G401.6 (cell line): ENCODE measurements around the gene DUOXA2.
"Not testable (repeated sequence)": the region's sequence is repeated elsewhere in the genome, so short reads cannot be mapped to it uniquely, and the experiment has no call there.

Experiments
- FAIRE-seq: peaks from 2 replicates; lab custom pipeline; 2012; peaks lifted over from hg19 to GRCh38; lab: Jason Lieb, UNC

The DUOXA2 gene

GRCh38 chr15:45114076-45114750 is at the start of gene DUOXA2, which contains the start of gene DUOX2:
Gene DUOXA2, plus strand, starts transcription at chr15:45114326. Its CDS starts 280 bp downstream, at chr15:45114606.
Gene DUOX2, minus strand, starts transcription at chr15:45114172. Its CDS starts 761 bp downstream, at chr15:45113411.
- FAIRE-seq = no peak

GRCh38 chr15:45064386-45064785 is 49.7 kb upstream of the DUOXA2 start:
- FAIRE-seq = no peak

GRCh38 chr15:45069942-45070360 is 44.2 kb upstream of the DUOXA2 start:
- FAIRE-seq = not testable (repeated sequence)

GRCh38 chr15:45073602-45074001 is 40.5 kb upstream of the DUOXA2 start:
- not testable (repeated sequence) for FAIRE-seq

DNA sequence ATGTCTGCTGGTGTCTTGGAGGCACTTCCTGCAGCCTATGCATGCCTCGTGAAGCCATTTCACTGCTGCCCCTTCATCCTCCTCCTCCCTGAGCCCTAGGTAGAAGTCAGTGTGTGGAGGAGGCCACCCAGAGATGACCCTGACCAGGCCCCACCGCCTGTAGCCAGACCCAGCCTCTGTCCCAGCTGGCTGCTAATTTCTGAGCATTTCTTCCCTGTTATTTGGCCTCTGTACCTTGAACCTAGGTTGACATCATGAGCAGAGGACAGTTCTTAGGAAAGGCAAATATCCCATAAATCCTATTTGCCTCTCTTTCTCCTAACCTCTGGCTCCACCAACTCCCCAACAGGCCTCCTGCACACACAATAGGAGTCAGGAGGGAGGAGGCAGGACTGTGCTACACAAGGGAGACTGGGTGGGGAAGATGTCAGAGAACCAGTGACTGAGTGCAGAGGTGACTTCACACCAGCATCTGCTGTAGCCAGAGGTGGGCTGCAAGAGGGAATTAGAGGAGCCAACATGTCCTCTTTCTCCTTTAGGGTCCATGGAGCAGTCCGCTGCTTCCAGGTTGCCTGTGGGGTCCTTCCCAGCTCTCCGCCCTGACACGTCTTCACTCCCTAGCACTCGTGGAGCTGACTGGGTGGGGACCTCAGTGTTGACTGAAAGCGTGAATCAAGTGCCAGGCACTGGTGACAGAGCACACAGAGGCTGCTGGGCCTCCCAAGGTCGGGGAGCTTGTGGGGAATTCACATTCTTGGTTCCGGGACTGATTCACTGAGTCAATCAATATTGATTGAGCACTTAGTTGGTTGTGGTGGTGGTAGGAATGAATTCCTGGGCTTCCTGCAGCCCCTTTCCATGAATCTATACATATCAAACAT is 38.4 kb upstream of the DUOXA2 start:
- not testable (repeated sequence) for FAIRE-seq

- not testable (repeated sequence) for FAIRE-seq
These were observed 36.7 kb upstream of the DUOXA2 start for GRCh38 chr15:45077391-45077790.

- FAIRE-seq = not testable (repeated sequence)
These were observed 34.9 kb upstream of the DUOXA2 start for GRCh38 chr15:45079201-45079600.

- FAIRE-seq = not testable (repeated sequence)
These were observed 34.4 kb upstream of the DUOXA2 start for GRCh38 chr15:45079628-45080246.

DNA sequence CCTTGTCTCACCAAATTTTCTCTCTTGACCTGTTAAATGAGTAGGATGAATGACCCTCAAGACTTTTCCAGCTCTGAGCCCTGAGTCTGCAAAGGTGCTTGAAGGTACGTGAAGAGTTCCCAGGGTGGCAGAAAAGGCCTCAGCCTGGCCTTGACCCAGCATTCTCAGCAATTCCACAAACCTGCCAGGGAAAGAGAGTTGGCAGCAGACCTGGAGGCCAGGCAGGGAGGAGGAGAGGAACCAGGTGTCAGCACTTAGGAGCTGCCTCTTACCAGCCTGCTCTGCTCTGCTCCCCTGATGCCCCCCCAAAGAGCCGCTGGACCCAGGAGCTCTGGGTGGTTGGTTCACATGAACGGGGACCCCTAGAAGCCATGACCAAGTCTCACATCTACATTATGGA is 33.5 kb upstream of the DUOXA2 start:
- not testable (repeated sequence) for FAIRE-seq

DNA sequence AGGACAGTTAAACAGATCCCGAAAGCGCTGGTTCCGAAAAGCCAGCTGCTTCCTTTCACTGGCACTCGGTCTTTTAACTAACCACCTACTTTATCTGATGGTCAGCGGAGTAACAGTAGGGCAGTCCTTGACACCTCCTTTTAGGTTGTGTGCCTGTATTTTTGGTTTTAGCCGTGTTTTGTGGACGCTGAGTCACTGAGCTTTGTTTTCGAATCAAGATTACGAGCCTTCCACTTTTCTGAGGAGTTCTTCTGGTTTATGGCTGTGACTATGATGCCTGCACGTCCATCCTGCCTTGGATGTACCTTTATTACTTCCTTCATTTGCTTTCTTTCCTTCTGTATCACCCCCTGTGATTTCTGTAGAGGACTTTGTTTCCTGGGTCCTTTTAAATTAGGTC is 31.7 kb upstream of the DUOXA2 start:
- not testable (repeated sequence) for FAIRE-seq

GRCh38 chr15:45083223-45083622 is 30.9 kb upstream of the DUOXA2 start:
- no peak for FAIRE-seq

DNA sequence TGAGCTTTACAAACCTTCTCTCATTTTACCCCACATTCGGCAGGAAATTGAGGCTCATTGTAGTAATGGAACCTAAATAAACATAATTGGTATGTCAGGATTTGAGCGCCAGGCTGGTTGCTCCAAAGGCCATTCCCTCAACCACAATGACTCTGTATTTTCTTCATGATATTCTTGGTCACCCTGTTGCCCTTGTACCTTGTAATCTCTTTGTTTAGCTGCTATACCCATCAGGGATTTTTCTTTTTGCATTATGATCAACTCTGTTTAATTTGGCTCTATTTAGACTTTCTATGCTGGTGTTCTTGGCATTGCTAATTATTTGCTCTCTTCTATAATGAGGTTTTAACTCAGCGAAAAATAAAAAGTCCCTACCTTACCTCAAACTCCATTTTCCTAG is 30.0 kb upstream of the DUOXA2 start:
- FAIRE-seq = no peak

- FAIRE-seq = no peak
These were observed 26.6 kb upstream of the DUOXA2 start for GRCh38 chr15:45087513-45087912.

DNA sequence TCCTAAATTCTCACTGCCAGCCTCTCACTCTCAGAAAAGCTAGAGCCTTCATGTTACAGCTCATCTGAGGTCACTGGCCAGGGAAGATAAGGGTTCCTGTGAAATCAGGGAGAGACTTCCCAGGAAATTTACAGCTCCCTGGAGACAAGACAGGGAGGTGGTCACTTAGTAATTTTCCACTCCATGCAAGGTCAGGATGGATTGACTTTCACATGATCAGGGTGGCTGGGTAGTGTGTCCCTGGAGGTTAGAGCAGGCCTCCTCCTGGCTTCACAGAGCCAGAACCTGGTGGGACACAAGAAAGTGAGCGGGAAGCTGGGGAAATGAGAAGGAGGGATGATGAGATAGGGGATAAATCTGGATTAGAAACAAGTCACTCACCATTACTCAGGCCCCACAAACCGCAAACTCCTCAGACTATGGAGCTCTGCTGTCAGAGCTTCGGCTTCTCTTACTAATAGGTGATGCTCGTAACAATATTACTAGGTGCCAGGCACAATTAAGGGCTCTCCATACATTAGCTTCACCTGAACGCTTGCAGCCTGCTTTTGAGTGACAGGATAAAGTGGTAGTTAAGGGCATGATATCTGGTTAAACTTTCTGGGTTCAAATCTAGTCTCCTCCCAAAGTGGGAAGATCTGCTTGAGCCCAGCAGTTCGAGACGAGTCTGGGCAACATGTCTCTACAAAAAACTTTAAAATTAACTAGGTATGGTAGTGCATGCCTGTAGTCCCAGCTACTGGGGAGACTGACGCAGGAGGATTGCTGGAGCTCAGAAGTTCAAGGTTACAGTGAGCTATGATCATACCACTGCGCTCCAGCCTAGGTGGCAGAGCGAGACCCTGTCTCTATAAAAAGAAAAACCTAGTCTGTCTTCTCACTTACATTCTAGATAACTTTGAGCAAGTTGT is 25.1 kb upstream of the DUOXA2 start:
- FAIRE-seq = no peak

GRCh38 chr15:45089712-45090373 is 24.3 kb upstream of the DUOXA2 start:
- no peak for FAIRE-seq

DNA sequence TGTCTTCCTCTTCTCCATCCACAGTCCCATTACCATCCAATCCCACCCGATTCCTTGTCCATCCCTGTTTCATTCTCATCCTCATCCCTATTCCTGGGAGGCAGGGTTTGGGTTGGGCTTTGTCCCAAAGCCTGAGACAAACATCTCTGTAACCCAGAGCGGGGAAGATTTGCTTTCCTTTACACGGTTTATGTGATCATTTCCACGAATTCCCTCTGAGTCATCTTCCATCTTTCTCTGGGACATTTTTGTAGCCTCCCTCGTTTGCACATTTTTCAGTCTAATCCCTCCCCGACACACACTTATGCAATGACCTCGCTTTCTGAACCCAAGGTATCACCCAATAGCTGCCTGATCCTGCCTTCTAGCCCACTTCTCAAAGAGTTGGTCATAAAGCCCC is 23.0 kb upstream of the DUOXA2 start:
- no peak for FAIRE-seq

DNA sequence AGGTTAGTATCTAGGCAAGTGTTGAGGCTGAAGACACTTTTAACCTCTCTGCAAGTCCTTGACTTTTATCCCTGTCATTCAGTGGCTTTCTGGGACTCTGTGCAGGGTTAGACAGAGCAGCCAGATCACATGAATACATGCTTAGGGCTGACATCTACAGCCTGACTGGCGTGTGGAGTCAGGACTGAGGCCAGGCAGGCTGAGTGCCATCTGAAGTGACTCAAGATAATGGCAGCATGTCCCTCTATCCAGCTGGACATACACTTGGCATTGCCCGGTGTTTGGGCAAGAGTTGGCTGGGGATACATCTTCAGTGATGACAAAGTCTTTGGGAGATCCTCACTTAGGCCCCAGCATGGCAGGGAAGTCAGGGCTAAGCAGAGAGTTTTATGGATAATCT is 22.6 kb upstream of the DUOXA2 start:
- no peak for FAIRE-seq

DNA sequence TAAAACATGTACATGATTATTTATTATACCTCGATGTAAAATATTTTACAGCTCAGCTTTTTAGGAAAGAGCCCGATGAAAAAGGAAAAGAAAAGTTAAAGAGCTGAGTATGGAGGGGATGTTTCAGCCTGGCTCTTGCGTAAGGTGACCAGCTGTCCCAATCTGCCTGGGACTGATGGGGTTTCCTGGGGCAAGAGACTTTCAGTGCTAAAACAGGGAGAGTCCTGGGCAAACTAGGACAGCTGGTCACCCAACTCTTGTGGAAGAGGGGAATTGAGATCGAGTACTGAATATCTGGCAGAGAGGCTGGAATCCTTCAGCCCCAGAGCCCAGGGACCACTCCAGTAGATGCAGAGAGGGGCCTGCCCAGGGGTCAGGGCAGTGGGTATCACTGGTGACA is 21.1 kb upstream of the DUOXA2 start:
- no peak for FAIRE-seq

DNA sequence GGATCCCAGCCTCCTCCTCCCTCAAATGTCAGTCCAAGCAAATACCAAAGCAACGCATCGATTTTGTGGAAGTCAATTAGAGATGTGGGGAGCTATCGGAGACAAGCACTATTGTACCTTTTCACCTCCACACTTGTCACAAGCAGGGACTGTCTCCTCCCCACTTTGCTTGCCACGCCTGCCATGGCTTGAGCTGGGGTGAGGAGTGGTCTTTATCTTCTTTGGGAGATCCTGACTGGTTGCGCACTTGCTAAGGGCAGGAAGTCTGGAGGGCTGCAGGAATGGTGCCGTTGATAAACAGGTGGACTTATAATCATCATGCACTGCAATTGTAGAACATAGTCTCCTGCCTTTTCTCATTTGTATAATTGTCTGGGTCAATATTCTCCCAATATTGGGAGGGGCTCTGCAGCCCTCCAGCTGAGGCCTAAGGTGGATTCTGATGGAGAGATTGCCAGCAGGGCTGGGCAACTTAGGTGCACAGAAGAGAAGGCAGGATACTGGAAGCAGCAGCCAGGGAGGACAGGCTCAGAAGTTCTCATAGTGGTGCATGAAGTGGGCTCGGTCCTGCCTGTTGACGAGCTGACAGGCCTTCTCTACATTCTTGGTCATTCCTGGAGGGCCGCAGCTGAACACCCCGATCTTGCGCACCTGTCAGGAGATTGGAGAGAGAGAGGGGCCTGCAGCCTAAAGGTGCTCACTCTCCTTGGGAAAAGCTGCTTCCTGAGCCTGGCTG is 20.3 kb upstream of the DUOXA2 start:
- no peak for FAIRE-seq

DNA sequence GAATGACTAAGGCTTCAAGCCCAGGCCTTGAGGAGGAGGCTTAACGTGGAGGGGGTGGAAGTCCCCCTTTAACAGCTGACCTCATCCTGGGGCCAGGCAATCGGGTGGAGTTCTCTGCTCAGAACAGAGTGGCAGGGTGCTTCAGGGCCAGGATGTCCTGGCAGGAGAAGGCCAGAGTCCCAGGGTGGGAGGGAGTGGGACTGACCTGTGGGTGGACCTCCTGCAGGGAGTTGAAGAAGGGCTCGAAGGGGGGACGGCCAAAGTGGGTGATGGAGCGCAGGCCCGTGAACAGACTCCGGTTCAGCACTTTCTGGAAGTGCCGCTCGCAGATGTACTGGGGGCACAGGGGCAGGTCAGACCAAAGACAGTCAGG is 19.8 kb upstream of the DUOXA2 start:
- FAIRE-seq = no peak

DNA sequence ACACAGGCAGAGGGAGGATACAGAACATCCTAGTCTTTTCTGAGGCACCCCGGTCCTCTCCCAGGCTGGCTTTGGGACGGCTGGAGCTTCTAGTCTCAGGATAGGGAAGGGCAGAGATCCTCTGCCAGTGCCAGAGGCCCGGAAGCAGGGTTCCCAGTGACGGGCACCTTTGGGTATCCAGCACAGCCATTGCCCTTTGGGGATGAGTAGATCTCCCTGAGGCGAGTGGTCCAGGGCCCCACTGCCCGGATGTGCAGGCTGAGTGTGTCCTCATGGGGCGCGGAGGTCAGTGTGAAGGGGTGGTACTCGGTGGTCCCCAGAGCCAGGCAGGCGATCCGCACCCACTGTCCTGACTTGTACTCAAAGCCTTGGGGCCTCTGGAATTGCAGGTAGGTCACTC is 18.5 kb upstream of the DUOXA2 start:
- no peak for FAIRE-seq
